ENCODE results near the gene CCDC54. TPM values are rescaled to one million over a fixed set of nuclear protein-coding genes. Genes with fewer than 3 reads are reported as not detected.

The CCDC54 gene
- total RNA-seq, 1 experiment from 2014 or later: not detected

DNA sequence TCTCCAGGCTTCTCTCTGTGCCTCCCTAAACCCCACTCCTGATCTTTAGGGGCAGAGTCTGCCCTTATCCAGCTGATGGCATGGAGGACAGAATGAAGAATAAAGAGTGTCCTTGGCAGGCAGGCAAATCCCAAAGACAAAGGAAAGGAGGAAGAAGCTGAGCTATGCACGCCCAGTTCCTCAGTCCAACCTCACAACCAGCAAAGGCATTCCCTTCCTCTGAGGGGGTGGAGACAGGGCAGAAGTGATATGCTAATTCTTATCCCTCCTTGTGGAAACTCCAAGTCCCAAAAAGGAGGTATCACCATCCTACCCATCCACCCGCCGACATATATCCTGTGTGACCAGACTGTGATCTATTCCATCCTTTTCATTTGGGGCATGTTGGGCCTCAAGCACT is 10.5 kb upstream of the CCDC54 start:
- H3K23ac ChIP-seq (ENCODE audit: insufficient read length, low read depth, low read length): no peak overlapping the region
- H2BK12ac ChIP-seq (ENCODE audit: insufficient read length, low read depth, low read length): no peak overlapping the region
- no peaks in the 10 kb centered on the region for H3K23me2 ChIP-seq (ENCODE audit: insufficient read length, low read depth, low read length, poor library complexity, severe bottlenecking)
- no peak overlapping the region for H2BK15ac ChIP-seq (ENCODE audit: low read depth, low read length)
- H3K4ac ChIP-seq (ENCODE audit: low read depth, low read length): no peak overlapping the region
- H3K36me3 Mint-ChIP-seq (ENCODE audit: insufficient read depth in 1 of 3, low read depth in 3 of 3): peaks cover 0 to 5% (median 0%) of the 10 kb centered on the region in 3 experiments; a peak in 3 of 7 replicates
- H4K91ac ChIP-seq (ENCODE audit: insufficient read length, low read depth, low read length): no peak overlapping the region
- H3K79me2 ChIP-seq (ENCODE audit: insufficient read depth, low read length): no peaks in the 10 kb centered on the region
- H2BK20ac ChIP-seq (ENCODE audit: low read depth, low read length, poor library complexity, severe bottlenecking): no peak overlapping the region
- no peak overlapping the region for H3K4me3 Mint-ChIP-seq
- no peak overlapping the region for H3K14ac ChIP-seq (ENCODE audit: insufficient read depth, low read length)
- no CpG with 5 or more reads among the region's 3 CpGs for WGBS (ENCODE audit: extremely low coverage, insufficient read length, low lambda C conversion rate)
- no peaks in the 10 kb centered on the region for H4K20me1 ChIP-seq (ENCODE audit: control insufficient read depth, insufficient read depth, insufficient read length)
- no peaks in the 10 kb centered on the region for H3K27me3 ChIP-seq (ENCODE audit: insufficient read depth, low read length)
- peaks cover 3% of the 10 kb centered on the region; the same call in 1 of the 2 replicates for H3K4me1 ChIP-seq (ENCODE audit: insufficient read depth, low read length)
- no peak overlapping the region for H3K18ac ChIP-seq (ENCODE audit: insufficient read length, low read depth, low read length)
- H3K27ac ChIP-seq (ENCODE audit: insufficient read length, low read depth, low read length): no peak overlapping the region
- H3K4me2 ChIP-seq (ENCODE audit: insufficient read depth, insufficient read length, low read length): no peak overlapping the region
- no peak overlapping the region for H2AK5ac ChIP-seq (ENCODE audit: insufficient read length, low read length)
- no peak overlapping the region for H4K5ac ChIP-seq (ENCODE audit: insufficient read length, low read depth, low read length)
- H3K79me1 ChIP-seq (ENCODE audit: insufficient read depth, low read depth, low read length, poor library complexity, severe bottlenecking): no peaks in the 10 kb centered on the region
- DNase-seq: peak; percentile 45
- H2BK120ac ChIP-seq (ENCODE audit: low read depth, low read length, poor library complexity, severe bottlenecking): no peak overlapping the region
- H2AFZ ChIP-seq (ENCODE audit: low read length): no peak overlapping the region
- no peak overlapping the region for H4K8ac ChIP-seq (replicated peaks; ENCODE audit: insufficient read length, low read depth, low read length)
- H3K4me1 Mint-ChIP-seq: peaks cover 23 to 31% of the 10 kb centered on the region in 2 experiments
- no peaks in the 10 kb centered on the region; a peak in 1 of 5 replicates for H3K9me3 Mint-ChIP-seq
- no peak overlapping the region for H3T11ph ChIP-seq (ENCODE audit: low read length)
- H3K9ac ChIP-seq (ENCODE audit: extremely low read depth, insufficient read length, low read length): no peak overlapping the region
- TF ChIP-seq, protein P1, sequence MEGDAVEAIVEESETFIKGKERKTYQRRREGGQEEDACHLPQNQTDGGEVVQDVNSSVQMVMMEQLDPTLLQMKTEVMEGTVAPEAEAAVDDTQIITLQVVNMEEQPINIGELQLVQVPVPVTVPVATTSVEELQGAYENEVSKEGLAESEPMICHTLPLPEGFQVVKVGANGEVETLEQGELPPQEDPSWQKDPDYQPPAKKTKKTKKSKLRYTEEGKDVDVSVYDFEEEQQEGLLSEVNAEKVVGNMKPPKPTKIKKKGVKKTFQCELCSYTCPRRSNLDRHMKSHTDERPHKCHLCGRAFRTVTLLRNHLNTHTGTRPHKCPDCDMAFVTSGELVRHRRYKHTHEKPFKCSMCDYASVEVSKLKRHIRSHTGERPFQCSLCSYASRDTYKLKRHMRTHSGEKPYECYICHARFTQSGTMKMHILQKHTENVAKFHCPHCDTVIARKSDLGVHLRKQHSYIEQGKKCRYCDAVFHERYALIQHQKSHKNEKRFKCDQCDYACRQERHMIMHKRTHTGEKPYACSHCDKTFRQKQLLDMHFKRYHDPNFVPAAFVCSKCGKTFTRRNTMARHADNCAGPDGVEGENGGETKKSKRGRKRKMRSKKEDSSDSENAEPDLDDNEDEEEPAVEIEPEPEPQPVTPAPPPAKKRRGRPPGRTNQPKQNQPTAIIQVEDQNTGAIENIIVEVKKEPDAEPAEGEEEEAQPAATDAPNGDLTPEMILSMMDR (conservative IDR thresholded peaks at IDR 0.05): no peak
- H3K27ac Mint-ChIP-seq: peak overlapping the region in 2 of 3 experiments; percentile 48 to 93; a peak in 4 of 7 replicates
- no peak overlapping the region for H3K56ac ChIP-seq (ENCODE audit: insufficient read length, low read depth, low read length)
- H3K27me3 Mint-ChIP-seq (ENCODE audit: low read depth): no peaks in the 10 kb centered on the region
- H3K9me3 ChIP-seq (ENCODE audit: control insufficient read depth, low read depth, low read length): no peaks in the 10 kb centered on the region
- H2BK5ac ChIP-seq (ENCODE audit: insufficient read length, low read length): no peak overlapping the region

Data from H9 (cell line).